Eye (tissue), 1 donor: Measurements from ENCODE around the gene SYNPO2.
A peak's percentile ranks its signal among the peaks of the same experiment; 100 is the strongest.
"Not testable (repeated sequence)": the region's sequence is repeated elsewhere in the genome, so short reads cannot be mapped to it uniquely, and the experiment has no call there.

ENCODE experiments used
- DNase-seq: peaks from one replicate; pipeline ENCODE4 v3.0.0-alpha.2; 2015

Gene SYNPO2

DNA sequence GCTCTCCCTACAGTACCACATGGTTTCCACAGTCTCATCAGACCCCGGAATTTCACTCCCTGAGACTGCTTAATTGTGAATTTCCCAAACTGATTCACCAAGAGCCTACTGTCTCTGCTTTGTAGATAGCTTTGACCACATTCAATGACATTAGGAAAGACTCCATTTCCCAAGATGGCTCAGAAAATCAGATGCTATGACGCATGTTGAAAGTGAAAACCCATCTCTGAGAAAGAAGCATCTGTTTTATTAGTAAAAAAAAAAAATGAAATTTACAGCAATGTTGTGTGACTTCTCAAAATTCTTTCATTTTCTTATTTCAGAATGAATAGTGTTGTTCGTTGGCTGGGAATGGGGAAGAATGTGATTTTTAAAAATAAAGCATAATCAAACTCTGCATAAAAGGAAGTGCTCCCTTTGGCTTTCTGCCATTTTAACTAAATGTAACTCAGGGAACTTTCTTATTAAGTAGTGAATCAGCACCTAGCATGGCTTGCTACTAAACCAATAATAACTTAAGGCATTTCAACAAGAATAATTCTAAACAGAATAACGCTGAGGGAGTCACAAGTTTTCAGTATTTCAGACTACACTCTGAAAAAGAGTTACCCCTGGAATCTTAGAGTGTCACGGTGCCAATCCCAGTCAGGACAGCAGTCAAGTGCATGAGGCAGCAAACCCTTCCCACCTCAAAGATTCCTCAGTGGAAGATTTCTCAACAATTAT is 149.6 kb downstream of the SYNPO2 start:
- DNase-seq, result no peak

DNA sequence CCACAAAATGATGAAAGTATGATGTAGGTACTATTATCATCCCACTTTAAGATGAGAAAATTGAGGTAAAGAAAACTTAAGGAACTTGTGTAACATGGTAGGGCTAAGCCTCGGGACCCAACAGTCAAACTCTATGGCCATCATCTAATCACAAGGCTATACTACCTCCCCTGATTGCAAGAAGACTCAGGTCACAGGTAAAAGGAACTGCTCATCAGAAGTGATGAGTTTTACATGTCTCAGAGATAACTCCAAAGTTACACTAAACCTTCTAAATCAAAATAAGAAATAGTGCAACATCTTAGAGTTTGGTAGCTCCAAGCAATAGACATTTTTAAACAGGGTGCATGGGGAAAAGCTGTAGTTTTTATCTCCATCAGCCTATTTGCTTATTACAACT is 150.5 kb downstream of the SYNPO2 start:
- DNase-seq, result no peak

DNA sequence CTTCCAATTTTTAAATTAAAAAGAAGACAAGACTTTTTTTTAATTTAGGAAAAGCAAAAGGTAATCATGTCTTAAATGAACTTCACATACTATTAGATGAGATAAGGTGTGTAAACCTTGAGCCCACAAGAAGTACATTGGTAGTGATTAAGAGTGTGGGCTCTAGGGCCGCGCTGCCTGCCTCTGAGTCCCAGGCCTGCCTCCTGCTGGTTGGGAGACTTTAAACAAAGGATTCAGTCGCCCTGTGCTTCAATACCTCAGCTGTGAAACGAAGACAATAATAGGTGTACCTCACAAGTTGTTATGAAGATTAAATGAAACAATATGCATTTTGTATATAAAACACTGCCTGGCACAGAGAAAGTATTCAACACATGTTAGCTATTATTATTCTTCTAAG is 151.1 kb downstream of the SYNPO2 start:
- no peak for DNase-seq

DNA sequence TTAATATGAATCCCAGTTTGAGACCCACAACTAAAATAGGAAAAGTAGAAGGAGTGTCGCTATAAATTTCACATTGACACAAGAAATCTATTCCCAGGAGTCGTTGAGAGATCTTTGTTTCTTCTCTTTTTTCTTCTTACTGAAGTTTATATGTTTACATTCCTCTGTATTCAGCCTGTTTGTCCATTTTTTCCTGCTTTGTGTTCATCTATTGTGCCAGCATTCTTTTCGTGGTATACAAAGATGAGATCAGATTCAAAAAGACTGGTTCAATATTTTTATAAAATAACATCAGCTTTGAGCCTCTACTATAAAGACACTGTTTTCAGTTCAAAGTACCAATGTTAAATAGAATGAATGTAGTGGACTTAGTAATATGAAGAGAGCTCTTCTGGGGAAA is 151.6 kb downstream of the SYNPO2 start:
- DNase-seq, result no peak

DNA sequence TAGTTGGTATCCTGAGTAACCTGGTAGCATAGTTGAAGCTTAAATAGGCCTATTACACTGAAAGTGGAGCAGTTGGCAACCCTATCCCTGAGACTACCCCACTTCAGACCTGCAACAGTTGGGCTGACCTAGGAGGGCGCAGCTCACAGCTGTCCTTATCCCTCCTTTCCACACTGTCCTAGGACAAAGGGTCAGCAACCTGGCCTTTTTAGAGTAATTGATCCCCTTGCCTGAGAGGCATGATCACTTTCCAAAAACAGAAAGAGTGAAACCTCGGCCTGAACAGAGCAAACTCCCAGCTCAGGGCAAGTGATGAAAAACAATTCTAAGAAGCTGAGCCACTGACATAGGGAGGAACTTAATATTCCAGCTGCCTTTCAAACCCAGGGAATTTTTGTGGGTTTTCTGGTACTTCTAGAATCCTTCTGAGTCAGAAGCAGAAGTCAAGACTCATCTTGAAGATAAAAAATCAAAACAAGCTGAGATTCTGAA is 152.1 kb downstream of the SYNPO2 start:
- no peak for DNase-seq

DNA sequence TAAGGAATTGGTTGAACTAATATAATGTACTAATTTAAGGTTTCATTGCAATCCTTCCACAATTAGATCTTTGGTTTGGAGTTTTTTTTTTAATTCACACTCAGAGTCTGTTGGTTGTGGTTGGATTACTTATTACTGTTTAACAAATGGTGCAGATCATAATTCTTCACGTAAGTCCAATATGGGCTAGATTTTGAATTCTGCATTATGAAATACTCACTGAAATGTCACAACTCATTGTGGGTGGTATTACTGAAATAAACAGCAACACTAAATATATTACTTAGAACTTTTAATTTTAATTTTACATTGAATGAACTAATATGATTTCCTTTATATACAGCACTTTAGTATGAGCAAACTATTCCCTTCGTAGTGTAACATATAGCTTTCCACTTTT is 152.7 kb downstream of the SYNPO2 start:
- no peak for DNase-seq

DNA sequence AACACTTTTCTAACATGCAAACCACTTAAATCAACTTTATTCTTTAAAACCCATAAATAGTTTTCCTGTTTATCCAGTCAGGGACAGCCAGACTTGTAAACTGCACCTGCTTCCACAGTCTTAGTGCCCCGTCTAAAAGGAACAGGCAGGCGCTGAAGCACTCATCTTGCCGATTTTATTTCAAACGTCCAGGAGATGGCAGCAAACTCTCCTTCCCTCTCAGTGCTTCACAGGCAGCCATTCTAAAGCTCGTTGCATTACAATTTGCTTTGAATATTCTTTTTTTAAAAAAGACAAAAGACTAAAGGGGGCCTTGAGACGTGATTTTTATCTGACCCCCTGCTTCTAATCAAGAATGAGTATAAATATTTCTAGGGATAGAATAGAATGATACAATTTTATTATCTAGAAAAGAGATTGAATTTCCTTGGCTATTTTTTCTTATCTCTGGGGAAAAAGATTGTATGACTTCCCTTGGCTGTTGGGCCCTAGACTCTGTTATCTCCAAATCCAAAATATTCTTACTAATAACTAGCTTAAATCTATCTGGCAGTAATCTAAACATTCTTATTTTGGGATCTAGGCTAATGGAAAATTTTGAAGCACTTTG is 153.4 kb downstream of the SYNPO2 start:
- DNase-seq, result peak; percentile 92

- no peak for DNase-seq
These were observed 157.6 kb downstream of the SYNPO2 start for GRCh38 chr4:119046263-119046662.

- DNase-seq, result not testable (repeated sequence)
These were observed 158.4 kb downstream of the SYNPO2 start for GRCh38 chr4:119047059-119047458.

GRCh38 chr4:119048446-119048845 is 159.8 kb downstream of the SYNPO2 start:
- DNase-seq, result no peak

- no peak for DNase-seq
These were observed 160.7 kb downstream of the SYNPO2 start for GRCh38 chr4:119049342-119049741.

DNA sequence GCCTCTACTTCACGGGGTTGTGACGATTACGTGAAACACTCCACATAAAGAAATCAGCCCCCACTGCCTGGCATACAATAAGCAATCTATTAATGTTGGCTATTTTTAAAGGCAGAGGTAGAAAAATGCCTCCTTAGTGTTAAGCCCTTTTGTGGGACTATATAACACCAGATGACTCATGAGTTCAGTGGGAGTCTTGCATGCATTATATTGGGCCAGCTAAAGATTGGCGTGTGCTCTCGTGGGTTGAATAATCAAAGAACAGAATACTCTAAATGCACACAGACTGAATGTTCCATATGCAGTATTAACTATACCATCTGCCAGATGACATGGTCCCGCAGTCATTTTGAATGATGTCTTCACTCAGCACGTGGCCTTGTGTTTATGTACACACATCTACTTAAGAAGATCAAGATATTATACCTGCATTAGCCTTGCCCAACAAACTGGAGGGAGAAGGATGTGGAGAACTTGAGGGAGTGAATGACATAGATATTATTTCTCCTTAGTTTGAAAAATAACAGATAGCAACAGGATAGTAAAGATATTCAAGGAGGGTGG is 162.0 kb downstream of the SYNPO2 start:
- no peak for DNase-seq

- no peak for DNase-seq
These were observed 164.6 kb downstream of the SYNPO2 start for GRCh38 chr4:119053245-119053644.

GRCh38 chr4:119053997-119054396 is 165.3 kb downstream of the SYNPO2 start:
- no peak for DNase-seq

GRCh38 chr4:119057417-119057816 is 168.8 kb downstream of the SYNPO2 start:
- no peak for DNase-seq

DNA sequence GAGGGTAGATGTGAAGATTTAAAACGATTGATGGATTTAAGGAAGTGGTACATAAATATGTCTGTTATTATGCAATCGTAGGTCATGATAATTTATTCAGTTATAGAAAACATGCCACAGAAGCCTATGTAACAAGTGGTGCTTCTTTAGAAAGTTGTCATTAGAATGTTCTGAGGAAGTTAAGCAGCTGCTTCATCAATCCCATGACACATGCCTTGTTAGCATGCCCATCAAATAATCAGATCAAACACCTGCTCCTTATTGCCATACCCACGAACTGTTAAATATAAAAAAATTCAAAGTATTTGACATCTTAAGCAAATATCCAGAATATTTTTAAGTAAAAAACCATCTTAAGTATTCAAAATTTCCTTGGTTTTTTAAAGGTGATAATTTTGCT is 170.6 kb downstream of the SYNPO2 start:
- DNase-seq, result no peak

DNA sequence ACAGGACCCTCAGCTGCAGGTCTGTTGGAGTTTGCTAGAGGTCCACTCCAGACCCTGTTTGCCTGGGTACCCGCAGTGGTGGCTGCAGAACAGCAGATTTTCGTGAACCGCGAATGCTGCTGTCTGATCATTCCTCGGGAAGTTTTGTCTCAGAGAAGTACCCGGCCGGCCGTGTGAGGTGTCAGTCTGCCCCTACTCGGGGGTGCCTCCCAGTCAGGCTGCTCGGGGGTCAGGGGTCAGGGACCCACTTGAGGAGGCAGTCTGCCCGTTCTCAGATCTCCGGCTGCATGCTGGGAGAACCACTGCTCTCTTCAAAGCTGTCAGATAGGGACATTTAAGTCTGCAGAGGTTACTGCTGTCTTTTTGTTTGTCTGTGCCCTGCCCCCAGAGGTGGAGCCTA is 178.5 kb downstream of the SYNPO2 start:
- DNase-seq, result not testable (repeated sequence)

DNA sequence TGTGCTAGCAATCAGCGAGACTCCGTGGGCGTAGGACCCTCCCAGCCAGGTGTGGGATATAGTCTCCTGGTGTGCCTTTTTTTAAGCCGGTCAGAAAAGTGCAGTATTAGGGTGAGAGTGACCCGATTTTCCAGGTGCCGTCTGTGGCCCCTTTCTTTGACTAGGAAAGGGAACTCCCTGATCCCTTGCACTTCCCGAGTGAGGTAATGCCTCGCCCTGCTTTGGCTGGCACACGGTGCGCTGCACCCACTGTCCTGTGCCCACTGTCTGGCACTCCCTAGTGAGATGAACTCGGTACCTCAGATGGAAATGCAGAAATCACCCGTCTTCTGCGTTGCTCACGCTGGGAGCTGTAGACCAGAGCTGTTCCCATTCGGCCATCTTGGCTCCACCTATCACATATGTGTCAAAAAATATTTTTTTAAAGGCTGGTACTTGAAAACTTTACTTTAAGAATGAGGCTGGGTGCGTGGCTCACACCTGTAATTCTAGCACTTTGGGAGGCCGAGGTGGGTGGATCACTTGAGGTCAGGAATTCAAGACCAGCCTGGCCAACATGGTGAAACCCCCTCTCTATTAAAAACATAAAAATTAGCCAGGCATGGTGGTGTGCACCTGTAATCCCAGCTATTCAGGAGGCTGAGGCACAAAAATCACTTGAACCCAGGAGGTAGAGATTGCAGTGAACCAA is 179.2 kb downstream of the SYNPO2 start:
- DNase-seq, result not testable (repeated sequence)

- DNase-seq, result no peak
These were observed 179.9 kb downstream of the SYNPO2 start for GRCh38 chr4:119068529-119068962.

DNA sequence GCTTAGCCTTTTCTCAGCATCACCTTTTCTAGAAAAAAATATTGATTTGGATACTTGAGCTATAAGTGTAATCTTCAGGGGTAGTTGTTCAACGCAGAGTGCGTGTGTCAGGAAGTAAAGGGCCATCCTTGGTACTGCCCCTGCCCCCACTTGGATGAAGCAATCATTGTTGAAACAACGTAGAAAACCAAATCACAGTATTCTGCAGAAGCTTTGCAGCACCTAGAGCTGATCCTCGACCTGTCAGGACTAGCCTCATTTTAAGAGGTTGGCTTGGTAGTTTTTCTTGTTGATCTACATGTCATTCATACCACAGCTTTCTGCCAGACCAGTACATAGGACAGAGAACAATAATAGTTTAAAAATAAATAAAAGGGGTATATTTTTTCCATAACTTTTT is 181.6 kb downstream of the SYNPO2 start:
- DNase-seq, result no peak

- no peak for DNase-seq
These were observed 192.3 kb downstream of the SYNPO2 start for GRCh38 chr4:119080721-119081541.

DNA sequence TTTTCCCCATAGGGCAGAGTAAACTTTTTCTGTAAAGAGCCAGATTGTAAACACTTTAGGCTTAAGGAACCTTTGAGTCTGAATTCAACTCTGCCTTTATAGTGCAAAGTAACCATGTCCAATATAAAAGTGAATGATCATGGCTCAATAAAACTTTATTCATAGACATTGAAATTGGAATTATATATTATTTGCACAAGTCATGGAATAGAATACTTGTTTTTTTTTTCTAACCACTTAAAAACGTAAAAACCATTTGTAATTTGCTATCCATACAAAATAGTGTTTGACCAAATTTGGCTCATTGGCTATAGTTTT is 192.8 kb downstream of the SYNPO2 start:
- DNase-seq, result no peak

DNA sequence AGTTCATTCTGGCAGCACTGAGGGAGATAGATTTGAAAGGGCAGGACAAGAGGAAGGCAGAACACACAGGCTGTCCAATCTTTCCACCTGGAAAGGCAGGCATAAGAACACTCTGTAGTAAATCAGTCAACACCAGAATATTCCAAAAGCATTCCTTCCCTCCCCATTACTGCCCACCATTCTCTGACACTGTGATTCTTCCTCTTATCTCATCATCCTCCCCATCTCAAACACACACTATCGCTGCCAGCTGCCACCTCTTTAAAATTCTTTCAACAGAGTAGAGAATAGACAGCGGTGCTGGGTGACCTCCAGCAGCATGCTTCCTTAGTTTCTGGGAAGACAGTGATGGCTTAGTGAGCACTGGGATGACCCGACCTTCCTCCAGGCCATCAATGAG is 193.3 kb downstream of the SYNPO2 start:
- DNase-seq, result no peak
